HG03039 (cell line): ENCODE results near the gene ATG16L2.
"Not testable (repeated sequence)": the region's sequence is repeated elsewhere in the genome, so short reads cannot be mapped to it uniquely, and the experiment has no call there.

Experiments used
- ATAC-seq: cut with Tn5 transposase; IDR thresholded peaks from one replicate; pipeline ENCODE4 v1.9.1; 2021; ENCODE audit warnings: mild to moderate bottlenecking, moderate library complexity; ENCODE audit not compliant: unreplicated experiment

Gene ATG16L2

GRCh38 chr11:72799441-72799840 is 14.8 kb upstream of the ATG16L2 start:
- no peak for ATAC-seq

DNA sequence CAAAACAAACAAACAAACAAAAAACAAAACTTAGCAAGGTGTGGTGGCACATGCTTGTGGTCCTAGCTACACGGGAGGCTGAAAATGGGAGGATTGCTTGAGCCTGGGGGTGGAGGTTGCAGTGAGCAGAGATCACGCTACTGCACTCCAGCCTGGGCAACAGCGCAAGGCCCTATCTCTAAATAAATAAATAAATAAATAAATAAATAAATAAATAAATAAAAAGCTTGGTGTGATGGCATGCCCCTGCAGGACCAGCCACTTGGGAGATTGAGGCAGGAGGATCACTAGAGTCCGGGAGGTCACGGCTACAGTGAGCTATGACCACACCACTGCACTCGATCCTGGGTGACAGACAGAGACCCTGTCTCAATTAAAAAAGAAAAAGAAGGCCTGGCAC is 11.4 kb upstream of the ATG16L2 start:
- ATAC-seq: no peak

DNA sequence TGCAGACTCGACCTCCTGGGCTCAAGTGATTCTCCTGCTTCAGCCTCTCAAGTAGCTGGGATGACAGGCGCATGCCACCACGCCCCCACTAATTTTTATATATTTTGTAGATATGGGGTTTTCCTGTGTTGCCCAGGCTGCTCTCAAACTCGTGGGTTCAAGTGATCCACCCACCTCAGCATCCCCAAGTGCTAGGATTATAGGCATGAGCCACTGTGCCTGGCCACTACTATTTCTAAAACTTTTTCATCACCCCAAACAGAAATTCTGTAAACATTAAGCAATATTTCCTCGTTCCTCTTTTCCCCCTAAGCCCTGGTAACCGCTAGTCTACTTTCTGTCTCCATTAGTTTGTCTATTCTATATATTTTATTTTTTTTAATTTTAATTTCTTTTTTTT is 9.0 kb upstream of the ATG16L2 start:
- ATAC-seq: no peak

GRCh38 chr11:72806378-72806777 is 7.8 kb upstream of the ATG16L2 start:
- not testable (repeated sequence) for ATAC-seq

- ATAC-seq: no peak
These were observed 7.1 kb upstream of the ATG16L2 start for GRCh38 chr11:72807021-72807693.

- ATAC-seq: no peak
These were observed 6.4 kb upstream of the ATG16L2 start for GRCh38 chr11:72807792-72808191.

DNA sequence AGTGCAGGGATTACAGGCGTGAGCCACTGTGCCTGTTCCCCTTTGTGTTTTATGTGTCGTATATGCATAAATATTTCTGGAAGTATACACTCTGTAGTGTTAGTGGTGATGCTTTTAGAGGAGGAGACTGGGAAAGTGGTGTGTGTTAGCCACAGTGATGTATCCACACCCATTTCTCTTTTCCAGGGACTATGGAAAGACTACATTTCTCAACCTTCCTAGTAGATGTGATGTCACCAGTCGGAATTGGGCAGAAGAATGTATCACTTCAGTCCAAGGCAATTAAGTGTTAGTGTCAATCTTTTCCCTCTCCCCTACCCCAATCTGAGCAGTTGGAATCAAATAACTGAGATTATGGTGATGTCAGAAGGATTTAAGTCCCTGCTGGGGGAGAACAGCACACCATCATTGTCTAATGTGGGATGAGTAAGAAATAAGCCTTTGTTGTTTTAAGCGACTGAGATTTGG is 5.8 kb upstream of the ATG16L2 start:
- no peak for ATAC-seq

GRCh38 chr11:72811686-72812085 is 2.5 kb upstream of the ATG16L2 start:
- ATAC-seq: not testable (repeated sequence)

DNA sequence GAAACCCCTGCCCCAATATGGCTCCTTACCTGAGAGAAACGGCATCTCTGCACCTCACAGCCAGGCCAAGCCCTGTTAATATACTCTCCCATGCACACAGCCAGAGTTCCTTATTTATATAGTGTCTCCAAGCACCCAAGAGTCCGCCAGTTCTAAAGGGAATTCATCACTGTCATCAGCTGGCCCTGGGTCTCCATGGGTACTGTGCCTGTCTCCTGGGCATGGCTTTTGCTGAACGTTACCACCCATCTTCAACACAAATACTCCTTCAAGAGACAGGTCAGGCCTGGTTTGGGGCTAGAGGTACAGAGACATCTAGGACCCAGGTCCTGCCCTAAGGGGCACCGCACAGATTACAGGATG is 1.6 kb upstream of the ATG16L2 start:
- ATAC-seq: no peak

- ATAC-seq: peak; percentile 26
These were observed 1.1 kb upstream of the ATG16L2 start for GRCh38 chr11:72812967-72813739.

GRCh38 chr11:72813740-72814285 is 398 bp upstream of the ATG16L2 start:
- peak; percentile 47 for ATAC-seq

DNA sequence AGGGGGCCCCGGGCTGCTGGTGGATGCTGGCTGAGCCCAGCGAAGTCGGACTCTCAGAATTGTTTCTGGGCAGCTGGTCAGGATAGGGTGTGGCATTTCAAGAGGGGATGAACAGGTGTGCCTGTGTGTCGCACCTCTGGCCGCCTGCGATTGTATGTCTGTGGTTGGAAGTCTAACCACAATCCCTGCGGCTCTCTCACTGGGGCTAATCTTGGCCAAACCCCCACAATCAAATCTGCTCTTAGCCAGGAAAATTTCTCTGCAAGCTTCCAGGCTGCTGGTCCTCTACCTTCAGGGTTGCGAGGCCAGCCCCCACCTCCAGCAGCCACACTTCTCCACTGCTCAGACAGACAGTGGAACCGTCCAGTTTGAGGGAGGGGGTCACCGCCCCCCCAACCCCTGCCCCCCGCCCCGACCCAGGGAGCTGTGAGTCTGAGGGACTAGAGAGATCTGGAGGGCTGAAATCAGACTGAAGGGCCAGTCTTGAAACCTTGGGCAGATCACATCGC is 953 bp downstream of the ATG16L2 start:
- ATAC-seq: no peak

DNA sequence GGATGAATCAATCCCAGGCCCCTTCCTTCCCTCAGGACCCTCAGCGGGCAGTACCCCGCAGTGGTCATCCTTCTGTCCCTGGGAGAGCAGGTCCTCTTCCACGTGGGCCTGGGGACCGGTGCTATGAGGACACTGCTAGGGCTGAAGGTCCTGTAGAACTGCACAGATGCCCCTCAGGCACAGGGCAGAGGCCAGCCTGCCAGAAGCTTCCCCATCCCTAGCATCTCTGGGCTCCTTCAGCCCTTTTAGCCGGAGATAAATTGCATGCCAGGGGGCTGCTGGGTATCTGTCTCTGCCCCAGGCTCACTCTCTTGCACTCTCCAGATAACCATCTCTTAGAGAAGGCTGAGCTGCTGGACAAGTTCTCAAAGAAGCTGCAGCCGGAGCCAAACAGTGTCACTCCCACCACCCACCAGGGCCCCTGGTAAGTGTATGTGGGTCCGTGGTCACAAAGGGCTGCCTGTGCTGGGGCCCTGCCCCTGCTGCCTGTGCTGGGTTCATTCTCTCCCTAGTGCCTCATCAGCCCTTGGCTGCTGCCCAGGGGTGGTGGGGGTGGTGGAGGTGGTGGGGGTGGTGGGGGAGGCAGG is 2.3 kb downstream of the ATG16L2 start:
- ATAC-seq: no peak

GRCh38 chr11:72817966-72818365 is 3.8 kb downstream of the ATG16L2 start:
- ATAC-seq: no peak

DNA sequence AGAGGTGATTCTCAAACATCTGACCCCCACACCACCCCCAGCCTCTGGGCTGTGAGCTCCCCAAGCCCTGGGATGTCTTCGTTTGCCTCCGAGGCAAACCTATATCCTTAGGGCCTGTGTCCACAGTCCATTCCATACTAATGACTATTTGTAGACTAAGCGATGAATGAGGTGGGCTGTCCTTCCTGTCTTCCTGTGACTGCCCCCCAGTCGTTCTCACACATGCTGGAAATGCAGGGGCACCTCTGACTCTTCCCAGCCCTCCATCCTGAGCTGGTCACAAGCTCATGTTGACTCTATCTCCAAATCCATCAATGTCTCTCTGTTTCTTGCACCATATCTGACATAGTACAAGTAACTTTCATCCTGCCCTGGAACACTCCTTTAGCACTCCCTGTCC is 4.8 kb downstream of the ATG16L2 start:
- no peak for ATAC-seq

- ATAC-seq: no peak
These were observed 6.4 kb downstream of the ATG16L2 start for GRCh38 chr11:72820439-72821139.

DNA sequence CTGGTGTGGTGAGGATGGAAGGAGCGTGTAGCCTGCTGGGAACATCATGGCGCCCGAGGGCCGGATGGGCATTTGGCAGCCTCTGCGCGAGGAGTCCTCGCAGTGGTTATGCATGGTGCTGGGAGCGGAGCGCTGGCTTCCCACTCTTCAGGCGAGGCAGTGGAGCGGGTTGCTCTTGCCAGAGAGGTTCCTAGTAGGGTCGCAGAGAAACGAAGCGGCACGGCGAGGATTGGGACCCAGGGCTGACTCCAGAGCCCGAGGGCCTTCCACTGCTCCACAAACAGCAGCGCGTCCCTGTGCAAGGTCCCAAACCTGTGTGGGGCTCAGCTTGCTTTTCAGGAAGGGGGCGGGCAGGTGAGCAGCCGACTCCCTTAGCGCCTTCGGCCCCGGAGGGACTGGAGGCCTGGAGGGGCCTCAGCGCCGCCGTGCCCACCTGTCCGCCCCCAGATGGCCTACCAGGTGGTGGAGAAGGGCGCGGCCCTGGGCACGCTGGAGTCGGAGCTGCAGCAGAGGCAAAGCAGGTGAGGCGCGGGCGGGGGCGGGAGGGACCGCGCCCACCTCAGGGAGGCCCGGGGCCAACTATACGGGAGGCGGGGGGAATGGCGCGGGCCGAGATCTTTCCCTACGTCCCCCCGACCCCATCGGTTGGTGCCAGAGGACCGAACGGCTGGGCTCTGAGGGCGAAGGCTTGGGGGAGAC is 7.2 kb downstream of the ATG16L2 start:
- ATAC-seq: no peak

DNA sequence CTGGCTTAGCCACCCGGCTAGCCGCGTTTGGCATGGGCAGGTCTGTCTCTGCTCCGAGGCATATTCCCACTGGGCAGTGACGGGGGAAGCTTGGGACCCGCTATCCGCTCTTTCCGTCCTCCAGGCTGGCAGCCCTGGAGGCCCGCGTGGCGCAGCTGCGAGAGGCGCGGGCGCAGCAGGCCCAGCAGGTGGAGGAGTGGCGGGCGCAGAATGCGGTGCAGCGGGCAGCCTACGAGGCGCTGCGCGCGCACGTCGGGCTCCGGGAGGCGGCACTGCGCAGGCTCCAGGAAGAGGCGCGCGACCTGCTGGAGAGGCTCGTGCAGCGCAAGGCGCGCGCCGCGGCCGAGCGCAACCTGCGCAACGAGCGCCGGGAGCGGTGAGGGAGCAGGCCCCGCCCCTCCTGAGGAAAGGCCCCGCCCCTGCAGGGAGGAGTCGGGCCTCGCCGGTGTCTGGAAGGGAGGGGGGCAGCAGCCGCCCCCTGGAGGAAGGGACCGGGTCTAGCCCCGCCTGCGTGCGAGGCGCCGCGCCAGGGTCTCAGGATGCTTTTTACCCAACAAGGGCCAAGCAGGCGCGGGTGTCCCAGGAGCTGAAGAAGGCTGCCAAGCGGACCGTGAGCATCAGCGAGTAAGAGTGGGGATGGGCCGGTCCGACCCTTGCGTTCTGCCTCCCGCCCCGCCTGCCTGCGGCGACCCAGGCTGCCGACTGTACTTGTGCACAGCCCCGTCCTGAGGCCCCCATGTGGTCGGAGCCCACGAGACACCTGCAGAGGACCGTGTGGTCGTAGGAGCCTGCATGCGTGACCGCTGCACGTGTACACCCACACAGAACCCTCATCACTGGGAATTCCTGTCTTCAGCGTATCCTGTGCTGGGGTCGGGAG is 7.9 kb downstream of the ATG16L2 start:
- ATAC-seq: no peak

DNA sequence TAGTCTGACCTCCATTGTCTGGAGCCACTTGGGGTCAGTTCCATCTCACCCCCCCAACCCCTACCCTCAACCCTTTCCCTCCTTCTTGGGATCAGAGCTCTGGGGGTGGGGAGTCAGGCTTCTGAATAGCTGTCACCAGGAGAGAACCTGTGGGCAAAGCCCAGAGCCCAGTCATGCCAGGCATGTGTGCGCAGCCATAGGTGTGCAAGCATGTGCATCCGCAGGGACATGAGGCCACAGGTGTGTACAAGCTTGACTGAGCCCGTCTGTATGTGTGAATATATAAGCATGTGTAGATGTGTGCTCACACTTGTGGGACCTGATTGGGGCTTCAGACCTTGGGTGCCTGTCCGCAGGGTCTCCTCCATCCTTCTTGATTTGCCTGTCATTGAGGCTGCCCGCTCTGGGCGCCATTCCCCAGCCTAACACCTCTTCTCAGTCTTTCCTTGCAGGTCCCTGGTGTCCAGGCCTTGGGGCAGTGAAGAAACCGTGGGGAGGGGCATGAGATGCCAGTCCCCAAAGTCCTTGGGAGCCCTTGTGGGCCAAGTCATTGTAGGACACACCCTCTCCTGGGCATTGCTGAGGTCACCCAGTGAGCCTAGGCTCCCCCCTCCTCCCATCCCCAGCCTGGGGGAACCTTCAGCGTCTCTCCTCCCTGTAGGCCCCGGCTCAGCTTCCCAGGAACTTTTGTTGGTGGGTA is 9.0 kb downstream of the ATG16L2 start:
- ATAC-seq: no peak
